Stimulated activated CD8-positive, alpha-beta memory T cell treated with anti-CD3 and anti-CD28 coated beads, Interleukin-4, amount 100 ng/mL, for 24 hours (primary cell): Measurements from ENCODE around the gene TLR2.

Source experiments
- DNase-seq: peaks from one replicate; pipeline ENCODE4 v3.0.0-alpha.2; 2020; ENCODE audit warnings: low read depth

Gene TLR2

GRCh38 chr4:153731239-153731638 lies 47.2 kb downstream of the TLR2 start:
- DNase-seq, result no peak

- no peak for DNase-seq
Measured at GRCh38 chr4:153733751-153734448, 49.8 kb downstream of the TLR2 start.

GRCh38 chr4:153735906-153736461 lies 51.9 kb downstream of the TLR2 start:
- no peak for DNase-seq

GRCh38 chr4:153741541-153741940 lies 57.5 kb downstream of the TLR2 start:
- DNase-seq, result no peak

- no peak for DNase-seq
Measured at GRCh38 chr4:153745651-153746050, 61.6 kb downstream of the TLR2 start.

GRCh38 chr4:153747406-153747955 lies 63.4 kb downstream of the TLR2 start:
- no peak for DNase-seq

GRCh38 chr4:153748378-153748777 lies 64.3 kb downstream of the TLR2 start:
- DNase-seq, result no peak

GRCh38 chr4:153750197-153750817 lies 66.2 kb downstream of the TLR2 start:
- peak; percentile 34 for DNase-seq

- no peak for DNase-seq
Measured at GRCh38 chr4:153755186-153755585, 71.1 kb downstream of the TLR2 start.
